ENCODE results near the gene FAM217B. TPM values are rescaled to one million over a fixed set of nuclear protein-coding genes. Genes with fewer than 3 reads are reported as not detected.

Gene FAM217B
- polyA plus RNA-seq, 1 donor from 2014 or later, result 15.1 TPM

- Histone ChIP-seq H3K36me3 (ENCODE audit: insufficient read depth, low read length) (no peaks in the 10 kb centered on the region), H3F3A (ENCODE audit: insufficient read depth, low read length, poor library complexity, severe bottlenecking) (no peaks in the 10 kb centered on the region), H4K20me1 (ENCODE audit: insufficient read depth) (no peaks in the 10 kb centered on the region), H3K27ac (ENCODE audit: low read length) (no peak overlapping the region), H3K4me3 (ENCODE audit: low read length) (no peak overlapping the region), H2AFZ (ENCODE audit: low read depth, low read length) (no peak overlapping the region), H3K9me2 (ENCODE audit: insufficient read depth, low read length) (no peaks in the 10 kb centered on the region), H3K9ac (ENCODE audit: low read length) (no peak overlapping the region), H3K79me2 (replicated peaks; ENCODE audit: insufficient read depth, low read length) (no peaks in the 10 kb centered on the region), H3K4me2 (ENCODE audit: low read length) (no peak overlapping the region), H3K27me3 (ENCODE audit: insufficient read depth, low read depth, low read length) (no peaks in the 10 kb centered on the region), H3K9me3 (ENCODE audit: low read length) (no peaks in the 10 kb centered on the region)
- TF ChIP-seq TAF1 (IDR thresholded peaks at IDR 0.05; ENCODE audit: low read depth), result no peak
- no peak for TF ChIP-seq SMC3 (conservative IDR thresholded peaks at IDR 0.05; ENCODE audit: poor library complexity)
These were observed 14.3 kb upstream of the FAM217B start for GRCh38 chr20:59925899-59926298.

GRCh38 chr20:59931511-59932312 is 8.5 kb upstream of the FAM217B start:
- no peak overlapping the region for H3K4me3 ChIP-seq (ENCODE audit: low read length)
- no peaks in the 10 kb centered on the region for H3K36me3 ChIP-seq (ENCODE audit: insufficient read depth, low read length)
- no peak overlapping the region for H3K27ac ChIP-seq (ENCODE audit: low read length)
- H2AFZ ChIP-seq (ENCODE audit: low read depth, low read length), result no peak overlapping the region
- no peak overlapping the region for H3K9ac ChIP-seq (ENCODE audit: low read length)
- H3K79me2 ChIP-seq (replicated peaks; ENCODE audit: insufficient read depth, low read length), result no peaks in the 10 kb centered on the region
- H3K4me2 ChIP-seq (ENCODE audit: low read length), result no peak overlapping the region
- H3K27me3 ChIP-seq (ENCODE audit: insufficient read depth, low read depth, low read length), result no peaks in the 10 kb centered on the region
- no peaks in the 10 kb centered on the region for H3K9me2 ChIP-seq (ENCODE audit: insufficient read depth, low read length)
- H4K20me1 ChIP-seq (ENCODE audit: insufficient read depth), result no peaks in the 10 kb centered on the region
- TF ChIP-seq EP300 (conservative IDR thresholded peaks at IDR 0.05; ENCODE audit: poor library complexity, severe bottlenecking) (no peak), EZH2 (IDR thresholded peaks at IDR 0.05; ENCODE audit: borderline replicate concordance, insufficient read depth, low read length, poor library complexity, severe bottlenecking) (no peak), REST (IDR thresholded peaks at IDR 0.05; ENCODE audit: borderline replicate concordance) (no peak), CTCF (IDR thresholded peaks at IDR 0.05; ENCODE audit: poor library complexity, severe bottlenecking) (no peak), RAD21 (conservative IDR thresholded peaks at IDR 0.05) (no peak), MXI1 (conservative IDR thresholded peaks at IDR 0.05; ENCODE audit: poor library complexity, severe bottlenecking) (no peak), SMC3 (conservative IDR thresholded peaks at IDR 0.05; ENCODE audit: poor library complexity) (no peak), POLR2AphosphoS5 (IDR thresholded peaks at IDR 0.05) (no peak), TAF1 (IDR thresholded peaks at IDR 0.05; ENCODE audit: low read depth) (no peak)
- no peaks in the 10 kb centered on the region for H3K9me3 ChIP-seq (ENCODE audit: low read length)
- no peaks in the 10 kb centered on the region for H3F3A ChIP-seq (ENCODE audit: insufficient read depth, low read length, poor library complexity, severe bottlenecking)
